Measurements from ENCODE around the gene CMTM4.
"Not testable (repeated sequence)": the region's sequence is repeated elsewhere in the genome, so short reads cannot be mapped to it uniquely, and the experiment has no call there.

Gene CMTM4

GRCh38 chr16:66692341-66692740 is 4.2 kb downstream of the CMTM4 start:
- H3K4me3 ChIP-seq (ENCODE audit: low read depth, low read length) = no peak overlapping the region
- in situ Hi-C loops (cut with HindIII; ENCODE audit: low sequenced_read_pairs) = no loop called here
- DNase-seq (ENCODE audit: low read depth) = no peak
- TF ChIP-seq CTCF (IDR thresholded peaks at IDR 0.05; ENCODE audit: low read depth, low read length, missing control alignments) = no peak

GRCh38 chr16:66691234-66691633 is 5.3 kb downstream of the CMTM4 start:
- in situ Hi-C loops (cut with HindIII; ENCODE audit: low sequenced_read_pairs) = no loop called here

GRCh38 chr16:66690106-66690847 is 6.3 kb downstream of the CMTM4 start:
- no peak for DNase-seq (ENCODE audit: low read depth)
- H3K4me3 ChIP-seq (ENCODE audit: low read depth, low read length) = no peak overlapping the region
- no peak for TF ChIP-seq CTCF (IDR thresholded peaks at IDR 0.05; ENCODE audit: low read depth, low read length, missing control alignments)
- in situ Hi-C loops (cut with HindIII; ENCODE audit: low sequenced_read_pairs) = no loop called here

More at GRCh38 chr16:66691234-66691633, 5.3 kb downstream of the CMTM4 start:
- H3K4me3 ChIP-seq (ENCODE audit: low read depth, low read length) = no peak overlapping the region
- TF ChIP-seq CTCF (IDR thresholded peaks at IDR 0.05; ENCODE audit: low read depth, low read length, missing control alignments) = no peak
- no peak for DNase-seq (ENCODE audit: low read depth)

- in situ Hi-C loops (cut with HindIII; ENCODE audit: low sequenced_read_pairs) = no loop called here
- TF ChIP-seq CTCF (IDR thresholded peaks at IDR 0.05; ENCODE audit: low read depth, low read length, missing control alignments) = no peak
- no peak for DNase-seq (ENCODE audit: low read depth)
Measured at GRCh38 chr16:66689282-66689681, 7.3 kb downstream of the CMTM4 start.

GRCh38 chr16:66687906-66688625 is 8.5 kb downstream of the CMTM4 start:
- no peak for DNase-seq (ENCODE audit: low read depth)
- H3K4me3 ChIP-seq (ENCODE audit: low read depth, low read length) = no peak overlapping the region
- in situ Hi-C loops (cut with HindIII; ENCODE audit: low sequenced_read_pairs) = no loop called here
- no peak for TF ChIP-seq CTCF (IDR thresholded peaks at IDR 0.05; ENCODE audit: low read depth, low read length, missing control alignments)

More at GRCh38 chr16:66689282-66689681, 7.3 kb downstream of the CMTM4 start:
- no peak overlapping the region for H3K4me3 ChIP-seq (ENCODE audit: low read depth, low read length)

GRCh38 chr16:66685501-66686115 is 10.9 kb downstream of the CMTM4 start:
- DNase-seq (ENCODE audit: low read depth); in situ Hi-C loops (cut with HindIII; ENCODE audit: low sequenced_read_pairs); H3K4me3 ChIP-seq (ENCODE audit: low read depth, low read length): not testable (repeated sequence)

GRCh38 chr16:66682271-66682670 is 14.3 kb downstream of the CMTM4 start:
- in situ Hi-C loops (cut with HindIII; ENCODE audit: low sequenced_read_pairs) = no loop called here
- peak; percentile 54 for DNase-seq (ENCODE audit: low read depth)
- no peak for TF ChIP-seq CTCF (IDR thresholded peaks at IDR 0.05; ENCODE audit: low read depth, low read length, missing control alignments)
- no peak overlapping the region for H3K4me3 ChIP-seq (ENCODE audit: low read depth, low read length)

All from astrocyte of the cerebellum (primary cell).